HG03025 (cell line): ENCODE data around the gene CLDN6.

Experiments
- ATAC-seq: cut with Tn5 transposase; IDR thresholded peaks from one replicate; pipeline ENCODE4 v1.9.1; 2021; ENCODE audit warnings: mild to moderate bottlenecking, moderate library complexity; ENCODE audit not compliant: unreplicated experiment, low FRiP score

The CLDN6 gene

DNA sequence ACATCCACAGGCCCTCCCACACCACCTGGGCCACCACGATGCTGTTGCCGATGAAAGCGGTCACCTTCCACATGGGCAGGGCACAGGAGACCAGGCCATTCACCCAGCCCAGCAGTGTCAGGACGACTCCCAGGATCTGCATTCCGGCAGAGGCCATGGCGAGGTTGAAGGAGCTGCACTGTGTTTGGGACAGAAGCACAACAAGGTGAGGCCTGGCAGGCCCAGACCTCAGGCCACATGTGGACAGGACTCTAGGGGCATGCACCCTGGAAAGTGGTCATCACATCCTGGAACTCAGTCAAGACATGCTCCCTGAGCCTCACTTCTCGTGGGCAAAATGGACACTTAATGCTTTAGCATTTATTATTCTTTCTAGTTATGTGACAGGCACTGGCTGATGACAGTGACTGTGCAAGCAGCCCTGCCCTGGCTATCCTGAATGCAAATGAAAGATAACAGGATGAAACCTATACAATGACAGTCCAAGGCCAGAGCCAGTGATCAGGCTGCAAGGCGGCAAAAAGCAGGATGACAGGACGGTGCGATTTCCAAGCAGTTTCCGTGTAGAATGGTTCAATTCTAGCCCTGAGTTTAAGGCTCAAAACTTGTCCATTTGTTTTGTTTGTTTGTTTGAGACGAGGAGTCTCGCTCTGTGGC, 2.0 kb downstream of the CLDN6 start:
- ATAC-seq = no peak

DNA sequence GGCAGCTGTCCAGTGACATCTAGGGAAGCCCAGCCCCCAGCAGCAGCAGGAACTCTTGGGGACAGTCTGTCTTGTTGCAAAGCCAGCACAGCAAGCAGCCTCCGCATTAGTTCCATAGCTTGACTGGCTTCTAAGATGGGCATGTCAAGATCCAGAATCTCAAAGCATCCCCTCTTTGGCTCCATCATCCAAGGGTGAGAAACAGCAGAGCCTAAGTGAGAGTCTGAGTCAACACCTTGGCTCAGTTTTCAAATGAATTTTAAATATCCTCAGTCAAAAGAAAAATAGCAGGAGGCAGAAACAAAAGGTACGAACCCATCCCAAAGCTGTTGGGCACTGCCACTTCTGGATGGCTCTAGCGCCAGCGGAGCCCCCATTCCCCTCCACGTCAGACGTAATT, 3.0 kb downstream of the CLDN6 start:
- ATAC-seq = no peak

DNA sequence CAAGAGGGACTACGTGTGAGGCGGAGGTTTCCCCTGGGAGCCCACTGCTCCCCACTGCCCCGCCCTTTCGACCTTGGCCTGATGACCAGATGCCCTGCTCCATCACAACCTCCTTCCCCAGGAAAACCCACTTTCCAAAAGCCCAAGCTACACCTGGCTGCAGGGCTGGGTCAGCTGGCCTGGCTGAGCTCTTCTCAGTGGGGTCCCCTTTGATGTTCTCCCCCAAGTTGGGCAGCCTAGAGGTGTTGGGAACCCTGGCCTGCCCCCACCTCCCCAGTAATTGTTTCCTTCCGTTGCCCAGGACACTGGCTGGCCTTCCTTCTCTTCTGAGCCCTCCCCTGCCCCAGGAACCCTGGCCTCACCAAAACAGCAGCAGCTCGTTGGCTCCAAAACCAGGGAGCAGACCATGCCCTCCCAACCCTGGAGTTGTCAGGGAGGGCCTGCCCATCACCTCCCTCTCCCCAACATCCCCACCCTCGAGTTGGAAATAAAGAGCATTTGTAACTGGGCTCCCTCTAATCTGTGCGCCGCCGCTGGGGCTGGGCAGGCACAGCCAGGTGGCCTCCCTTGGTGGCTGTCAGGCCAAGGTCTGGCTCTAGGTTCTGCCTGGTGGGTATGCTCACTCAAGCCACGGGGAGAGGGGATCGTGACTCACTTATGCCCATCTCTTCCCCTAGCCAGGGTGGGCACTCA, 3.8 kb downstream of the CLDN6 start:
- ATAC-seq = no peak

DNA sequence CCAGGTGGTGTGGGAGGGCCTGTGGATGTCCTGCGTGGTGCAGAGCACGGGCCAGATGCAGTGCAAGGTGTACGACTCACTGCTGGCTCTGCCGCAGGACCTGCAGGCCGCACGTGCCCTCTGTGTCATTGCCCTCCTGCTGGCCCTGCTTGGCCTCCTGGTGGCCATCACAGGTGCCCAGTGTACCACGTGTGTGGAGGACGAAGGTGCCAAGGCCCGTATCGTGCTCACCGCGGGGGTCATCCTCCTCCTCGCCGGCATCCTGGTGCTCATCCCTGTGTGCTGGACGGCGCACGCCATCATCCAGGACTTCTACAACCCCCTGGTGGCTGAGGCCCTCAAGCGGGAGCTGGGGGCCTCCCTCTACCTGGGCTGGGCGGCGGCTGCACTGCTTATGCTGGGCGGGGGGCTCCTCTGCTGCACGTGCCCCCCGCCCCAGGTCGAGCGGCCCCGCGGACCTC, 4.5 kb downstream of the CLDN6 start:
- ATAC-seq = no peak

DNA sequence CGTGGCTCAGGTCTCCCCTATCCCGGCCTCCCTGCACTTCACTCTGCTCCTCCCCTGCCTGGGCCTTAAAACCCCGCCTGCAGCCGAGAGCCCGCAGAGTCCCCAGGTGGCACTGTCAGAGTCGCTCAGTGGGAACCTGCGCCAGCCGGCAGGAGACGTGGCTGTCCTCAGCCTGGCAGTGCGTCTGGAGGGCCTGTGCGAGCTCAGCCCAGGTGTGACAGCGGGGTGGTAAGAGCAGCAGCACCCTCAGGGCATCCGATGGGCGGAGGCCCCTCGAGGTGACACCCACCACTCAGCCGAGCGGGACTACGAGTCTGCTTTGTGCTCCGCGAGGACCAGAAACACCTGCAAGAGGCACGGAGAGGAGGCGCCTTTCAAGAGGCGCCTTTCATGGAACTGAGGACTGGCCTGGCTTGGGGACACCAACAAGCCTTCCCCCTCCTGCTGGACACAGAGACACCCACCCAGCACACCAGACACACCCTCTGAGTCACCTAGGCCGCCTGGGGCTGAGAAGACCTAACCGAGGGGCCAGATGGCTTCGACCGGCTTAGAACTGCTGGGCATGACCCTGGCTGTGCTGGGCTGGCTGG, 5.1 kb downstream of the CLDN6 start, which contains the start of gene CLDN9:
TSS of gene CLDN9 (plus strand) at position 96 of the 593 bp plus-strand sequence. CDS start at position 536, 440 bp downstream.
- no peak for ATAC-seq

DNA sequence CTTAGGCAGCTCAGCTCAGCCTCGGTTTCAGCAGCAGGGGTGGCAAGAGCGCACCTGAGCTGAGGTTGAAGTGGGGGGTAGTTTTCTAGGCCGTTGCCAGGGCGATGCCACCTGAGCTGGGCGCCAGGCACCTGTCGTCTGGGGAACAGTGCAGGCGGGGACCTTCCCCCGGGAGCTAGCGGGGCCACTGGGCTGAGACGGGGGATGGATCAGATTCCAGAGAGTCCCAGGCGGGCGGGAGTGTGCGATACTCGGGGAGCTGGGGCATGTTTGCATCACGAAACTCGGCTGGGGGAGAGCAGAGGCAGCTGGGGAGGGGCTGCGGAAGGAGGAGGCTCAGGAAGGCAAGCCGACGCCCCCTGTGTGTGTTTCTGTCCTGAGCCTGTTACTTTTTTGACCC, 5.7 kb downstream of the CLDN6 start:
- no peak for ATAC-seq

DNA sequence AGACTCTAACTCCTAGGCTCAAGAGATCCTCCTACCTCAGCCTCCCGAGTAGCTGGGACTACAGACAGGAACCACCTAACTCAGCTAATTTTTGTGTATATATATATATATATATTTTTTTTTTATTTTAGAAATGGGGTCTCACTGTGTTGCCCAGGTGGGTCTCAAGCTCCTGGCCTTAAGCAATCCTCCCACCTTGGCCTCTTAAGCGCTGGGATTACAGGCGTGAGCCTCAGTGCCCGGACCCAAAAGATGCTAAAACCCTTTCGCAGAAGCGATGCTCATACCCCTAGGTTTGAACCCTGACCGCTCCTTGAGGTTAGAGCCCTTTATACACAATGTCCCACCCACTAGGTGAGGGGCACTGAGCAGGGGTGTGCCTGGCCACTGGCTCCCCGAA, 7.5 kb downstream of the CLDN6 start:
- no peak for ATAC-seq

DNA sequence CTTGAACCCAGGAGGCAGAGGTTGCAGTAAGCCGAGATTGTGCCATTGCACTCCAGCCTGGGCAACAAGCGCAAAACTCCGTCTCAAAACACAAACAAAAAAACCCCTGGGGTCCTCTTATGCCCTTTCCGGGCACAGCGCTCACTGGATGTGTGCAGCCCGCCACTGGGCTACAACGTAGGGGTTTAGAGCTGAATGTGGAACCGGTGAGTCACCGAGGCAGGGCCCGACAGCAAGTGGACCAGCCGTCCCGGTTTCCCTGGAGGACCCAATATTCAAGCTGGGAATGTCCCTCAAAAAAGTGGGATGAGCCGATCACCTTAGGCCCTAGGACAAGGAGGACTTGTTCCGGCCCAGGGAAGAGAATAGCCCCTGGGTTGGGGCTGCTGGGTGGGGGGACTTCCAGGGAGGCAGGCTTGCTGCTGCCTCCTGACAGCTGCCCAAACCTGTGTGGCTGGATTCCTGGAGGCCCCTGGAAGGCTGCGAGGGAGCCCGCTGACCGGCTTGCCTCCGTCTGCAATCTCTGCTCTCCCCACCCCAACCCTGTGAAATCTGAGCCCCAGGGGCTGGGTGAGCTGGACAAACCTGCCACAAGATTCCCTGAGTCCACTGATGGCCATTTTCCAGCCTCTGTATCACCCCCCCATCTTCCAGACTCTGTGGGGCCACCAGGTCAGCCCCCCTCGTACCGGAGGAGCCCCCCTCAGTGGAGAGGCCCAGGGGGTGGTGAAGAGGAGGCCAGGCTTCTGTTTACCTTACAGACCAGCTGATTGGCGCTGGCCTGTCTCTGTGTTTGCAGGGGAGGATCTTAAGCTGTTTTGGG, 8.2 kb downstream of the CLDN6 start:
- ATAC-seq = no peak

DNA sequence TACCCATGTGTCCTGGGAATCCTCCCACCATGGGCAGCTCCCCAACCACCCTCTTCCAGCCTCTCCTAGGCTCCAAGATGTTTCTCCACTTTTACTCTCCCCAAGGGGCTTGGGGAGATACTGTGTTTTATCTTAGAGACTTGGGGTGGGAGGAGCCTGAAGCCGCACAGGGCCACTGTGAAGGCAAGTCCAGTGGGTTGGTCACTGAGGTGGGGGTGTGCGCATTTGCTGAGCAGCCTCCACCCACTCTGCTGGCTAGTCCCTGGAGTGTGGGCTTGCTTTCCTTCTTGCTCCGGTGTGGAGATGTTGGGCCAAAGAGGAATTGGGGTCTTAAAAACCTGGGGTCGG, 9.3 kb downstream of the CLDN6 start:
- ATAC-seq = no peak

DNA sequence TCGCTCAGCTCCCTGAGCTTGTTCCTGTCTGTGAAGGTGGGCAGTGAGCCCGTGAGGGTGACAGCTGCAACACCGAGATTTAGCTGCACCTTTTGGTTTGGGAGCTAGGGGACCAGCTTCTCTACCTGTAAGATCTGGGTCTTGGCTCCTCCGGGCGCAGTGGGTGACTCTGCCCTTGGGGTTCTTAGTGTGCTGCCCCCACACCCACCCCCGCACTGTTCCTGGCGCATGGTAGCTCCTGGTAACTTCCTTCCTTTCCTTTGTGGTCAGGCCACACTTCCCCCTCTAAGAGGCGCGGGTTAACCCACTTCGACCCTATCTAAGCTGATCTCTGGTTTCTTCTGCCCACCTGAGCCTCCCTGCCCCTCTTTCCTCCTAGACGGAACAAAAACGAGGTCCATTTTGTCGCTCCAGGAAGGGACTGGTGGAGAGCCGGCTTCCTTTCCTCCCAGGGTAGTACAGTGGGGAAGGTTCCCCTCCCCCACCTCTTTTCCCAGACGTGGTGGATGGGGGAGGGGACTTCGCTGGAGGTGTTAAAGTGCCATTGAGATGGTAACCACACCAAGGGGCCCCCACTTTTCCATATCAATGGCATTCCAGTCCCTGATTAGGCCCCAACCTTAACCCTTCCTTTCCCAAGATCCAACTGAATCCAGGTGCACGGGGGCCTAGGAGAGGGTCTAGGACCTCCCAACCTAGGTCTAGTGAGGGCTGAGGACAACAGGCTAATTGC, 9.9 kb downstream of the CLDN6 start:
- no peak for ATAC-seq

DNA sequence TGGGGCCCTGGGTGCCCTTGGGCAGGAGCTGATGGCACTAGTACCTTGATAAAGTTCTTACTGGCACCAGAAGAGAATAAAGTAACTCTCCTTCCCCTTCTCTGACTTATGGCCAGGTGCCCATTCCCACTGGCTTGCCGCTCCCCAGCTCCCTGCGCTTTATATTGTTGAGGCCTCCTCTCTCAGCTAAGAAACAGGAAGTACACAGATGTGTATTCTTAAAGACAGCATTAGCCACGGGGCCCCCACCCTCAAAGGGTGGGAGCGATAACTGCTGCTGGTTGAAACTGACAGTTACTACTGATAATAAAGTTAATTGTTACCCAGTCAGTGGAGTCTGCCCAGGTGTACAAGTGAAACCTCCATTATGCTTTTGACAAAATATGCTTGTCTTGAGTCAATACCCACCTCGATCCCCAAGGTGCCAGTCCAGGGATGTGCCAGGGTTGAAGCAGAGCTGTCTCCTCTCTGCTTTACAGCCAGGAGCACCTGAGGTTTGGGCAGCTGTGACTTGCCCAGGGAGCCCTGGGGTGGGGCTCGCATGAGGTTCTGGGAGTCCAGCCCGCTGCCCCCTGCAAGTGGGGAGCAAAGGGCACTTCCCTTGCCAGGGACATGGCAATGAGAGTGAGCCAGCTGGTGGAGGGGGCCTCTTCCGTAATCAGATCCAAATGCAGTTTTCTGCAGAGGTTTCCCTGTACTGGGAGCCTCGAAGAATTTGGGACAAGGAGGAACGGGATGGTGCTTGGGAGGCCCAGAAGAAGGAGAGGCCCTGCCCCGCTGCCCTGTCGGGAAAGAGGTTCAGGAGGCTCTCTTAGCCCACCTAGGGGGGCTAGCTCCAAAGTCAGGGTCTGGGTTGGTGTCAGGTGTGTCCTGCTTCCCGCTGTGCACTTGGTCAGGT, 10.7 kb downstream of the CLDN6 start:
- ATAC-seq = no peak

DNA sequence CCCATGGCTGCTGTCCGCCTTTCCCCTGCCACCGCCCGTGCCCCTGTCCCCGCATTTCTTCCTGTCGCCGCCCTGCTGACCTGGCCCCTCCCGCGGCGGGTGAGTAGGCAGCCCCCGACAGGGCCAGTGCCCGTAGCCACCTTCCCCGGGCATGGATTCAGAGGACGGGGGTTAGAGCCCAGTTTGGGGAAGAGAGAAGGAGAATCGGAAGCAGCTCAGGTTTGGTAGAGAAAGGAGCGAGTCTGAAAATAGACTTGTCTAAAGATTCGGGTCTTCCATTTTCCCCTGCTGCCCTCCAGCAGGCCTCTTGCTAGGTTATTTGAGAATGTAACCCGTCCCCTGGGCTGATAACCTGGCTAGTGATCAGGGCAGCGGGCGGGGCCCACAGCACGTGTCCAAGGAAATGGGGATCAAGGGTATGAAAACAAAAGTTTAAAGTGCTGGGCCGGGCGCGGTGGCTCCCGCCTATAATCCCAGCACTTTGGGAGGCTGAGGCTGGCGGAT, 13.2 kb downstream of the CLDN6 start:
- no peak for ATAC-seq

DNA sequence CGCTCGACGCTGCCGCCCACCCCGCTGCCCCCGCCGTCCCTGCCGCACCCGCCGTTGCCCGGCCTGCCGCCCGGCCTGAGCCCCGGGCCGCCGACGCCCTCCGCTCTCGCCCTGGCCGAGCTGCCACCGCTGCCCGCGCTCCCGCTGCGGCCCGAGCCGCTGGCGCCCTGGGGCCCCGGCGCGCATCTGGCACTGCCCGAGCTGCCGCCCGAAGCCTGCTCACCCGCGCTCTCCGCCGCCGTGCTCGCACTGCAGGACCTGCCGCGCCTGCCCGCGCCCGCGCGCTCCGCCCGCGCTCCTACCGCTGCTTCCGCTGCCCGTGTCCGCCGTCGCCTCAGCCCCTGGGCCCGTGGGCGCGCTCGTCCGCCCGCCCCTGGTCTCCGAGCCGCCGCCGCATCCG, 13.7 kb downstream of the CLDN6 start:
- peak; percentile 11 for ATAC-seq

DNA sequence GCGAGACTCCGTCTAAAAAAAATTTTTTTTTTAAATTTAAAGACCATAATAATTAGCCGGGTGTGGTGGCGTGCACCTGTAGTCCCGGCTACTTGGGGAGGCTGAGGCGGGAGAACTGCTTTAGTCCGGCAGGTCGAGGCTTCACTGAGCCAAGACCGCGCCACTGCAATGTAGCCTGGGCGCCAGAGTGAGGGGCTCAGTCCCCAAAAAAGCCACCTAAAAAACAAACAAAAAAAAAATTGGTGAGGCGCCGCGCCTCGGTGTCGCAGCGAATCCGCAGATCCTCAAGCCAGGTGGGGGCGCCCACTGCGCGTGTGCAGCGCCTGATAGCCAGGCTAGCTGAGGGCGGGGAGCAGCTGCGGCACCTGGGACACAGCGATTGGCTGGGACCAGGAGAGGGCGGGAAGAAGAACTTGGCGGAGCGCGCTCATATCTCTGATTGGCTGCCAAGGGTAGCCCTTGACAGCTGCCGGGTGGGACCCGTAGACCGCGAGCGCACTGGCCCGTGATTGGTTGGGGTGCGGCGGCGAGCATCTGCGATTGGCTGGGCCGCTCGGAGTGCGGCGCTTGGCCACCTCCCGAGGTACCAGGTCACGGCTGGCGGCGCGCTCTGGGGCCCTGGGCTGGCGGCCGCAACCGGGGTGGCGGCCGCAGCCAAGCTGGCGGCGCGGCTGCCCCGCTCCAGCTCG, 14.3 kb downstream of the CLDN6 start:
- ATAC-seq = peak; percentile 92

DNA sequence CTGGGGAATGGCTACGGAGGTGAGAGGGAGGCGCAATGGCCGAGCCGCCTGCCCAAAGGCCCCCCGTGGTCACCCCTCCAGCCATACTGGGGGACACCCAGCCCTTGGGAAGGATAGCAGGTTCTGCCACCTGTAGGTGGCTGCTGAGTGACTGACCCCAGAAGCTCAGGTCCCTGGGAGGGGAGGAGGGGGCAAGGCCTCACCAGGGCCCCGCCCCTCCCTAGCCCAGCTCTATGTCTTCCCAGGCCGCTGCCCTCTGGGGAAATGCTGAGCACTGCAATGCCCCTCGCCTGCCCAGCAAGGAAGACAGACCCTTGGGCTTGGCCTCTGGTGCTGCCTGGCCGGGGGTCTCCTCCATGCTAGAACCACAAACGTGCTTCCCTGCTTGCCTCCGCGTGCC, 16.7 kb downstream of the CLDN6 start:
- ATAC-seq = no peak

DNA sequence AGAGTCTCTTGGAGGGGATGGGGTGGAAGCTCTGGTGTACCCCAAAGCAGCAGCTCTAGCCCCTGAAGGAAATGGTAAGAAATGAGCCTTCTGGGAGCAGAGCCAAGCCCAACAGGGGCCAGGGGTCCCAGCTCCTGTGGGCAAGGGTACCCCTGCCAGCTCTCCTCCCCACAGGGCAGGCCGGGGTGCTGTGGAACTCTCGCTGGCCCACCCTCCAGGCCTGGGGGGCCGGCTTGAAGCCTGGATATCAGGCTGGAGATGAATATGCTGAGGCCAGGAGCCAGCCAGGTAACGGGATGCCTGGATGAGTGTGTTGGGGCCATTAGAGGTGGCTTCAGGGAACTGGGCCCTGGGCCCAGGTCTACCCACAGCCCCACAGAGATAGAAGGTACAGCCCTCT, 17.4 kb downstream of the CLDN6 start:
- ATAC-seq = no peak

DNA sequence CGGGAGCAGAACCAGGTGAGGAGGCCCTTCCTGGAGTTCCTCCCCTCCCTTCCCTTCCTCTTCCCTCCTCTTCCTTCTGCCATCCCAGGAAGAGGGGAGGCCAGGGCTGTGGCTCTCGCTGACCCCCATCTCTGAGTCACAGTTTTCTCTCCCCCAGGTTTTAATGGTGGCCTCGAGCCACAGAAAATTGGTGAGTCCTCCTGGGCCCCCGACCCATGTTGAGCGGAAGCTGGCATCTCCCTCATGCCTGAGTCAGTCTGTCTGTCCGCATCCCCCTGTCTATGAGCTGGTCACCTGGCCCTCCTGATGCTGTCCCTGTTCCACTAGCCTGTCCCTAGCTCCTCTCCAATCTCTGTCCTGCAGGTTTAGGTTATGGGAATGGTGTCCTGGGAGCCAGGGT, 18.1 kb downstream of the CLDN6 start:
- ATAC-seq = no peak

DNA sequence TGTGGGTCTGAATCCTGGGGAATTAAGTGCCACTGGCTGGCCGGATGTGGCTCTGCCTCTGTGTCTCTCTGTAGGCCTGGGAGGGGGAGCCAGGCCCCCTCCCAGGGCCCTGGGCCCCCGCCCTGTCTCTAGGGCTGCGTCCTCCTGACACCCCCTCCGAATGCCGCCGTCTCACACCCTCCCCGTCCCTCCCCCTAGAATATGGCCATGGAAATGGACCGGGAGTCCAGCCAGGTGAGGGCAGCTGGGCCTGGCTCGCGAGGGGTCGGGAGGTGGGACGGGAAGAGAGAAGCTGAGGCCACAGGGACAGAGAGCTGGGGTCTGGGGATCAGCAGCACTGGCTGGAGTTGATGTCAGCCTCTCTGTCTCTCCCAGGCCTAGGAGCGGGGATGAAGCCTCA, 21.7 kb downstream of the CLDN6 start:
- ATAC-seq = no peak
